K562 (cell line): ENCODE data around the gene VPS9D1. TPM values are rescaled to one million over a fixed set of nuclear protein-coding genes. Genes with fewer than 3 reads are reported as not detected.

ENCODE experiments used
- CBX8 ChIP-seq: fragments of 200-600 bp; sonication (generic); IDR thresholded peaks from 2 replicates; pipeline ENCODE4 v1.6.1; 2012; ENCODE audit warnings: borderline replicate concordance, mixed run types, low read depth, mild to moderate bottlenecking, moderate library complexity, mixed read lengths, low read length, control low read depth, inconsistent platforms; ENCODE audit not compliant: poor library complexity, severe bottlenecking; ENCODE audit errors: extremely low read depth
- DPF2 ChIP-seq: fragments of 450-650 bp; IDR thresholded peaks from 2 replicates; pipeline ENCODE4 v1.6.1; 2016
- ETV1 ChIP-seq: fragments of 450-650 bp; conservative IDR thresholded peaks from 2 replicates; pipeline ENCODE4 v1.6.1; 2016; ENCODE audit warnings: missing genetic modification characterization, control low read depth, low read depth, missing compliant biosample characterization
- FOXP1 ChIP-seq: sonication (generic); formaldehyde crosslinking; IDR thresholded peaks from 2 replicates; pipeline ENCODE4 v1.8.0; 2022; ENCODE audit warnings: mild to moderate bottlenecking, missing genetic modification reagents
- HDGF ChIP-seq: fragments of 450-650 bp; IDR thresholded peaks from 2 replicates; pipeline ENCODE4 v1.6.1; 2016
- LEF1 ChIP-seq: fragments of 450-650 bp; IDR thresholded peaks from 2 replicates; pipeline ENCODE4 v1.6.1; 2016; ENCODE audit warnings: mild to moderate bottlenecking
- MEIS2 ChIP-seq: fragments of 450-650 bp; IDR thresholded peaks from 2 replicates; pipeline ENCODE4 v1.6.1; 2014; ENCODE audit warnings: mild to moderate bottlenecking; ENCODE audit not compliant: partially characterized antibody
- NRF1 ChIP-seq, 2 experiments: fragments of 450-650 bp; IDR thresholded peaks in 1 of 2; conservative IDR thresholded peaks in 1 of 2; 2 replicates each; pipeline ENCODE4 v1.6.1; 2014; ENCODE audit warnings: mild to moderate bottlenecking in 2 of 2
- POU5F1 ChIP-seq: fragments of 150-350 bp; IDR thresholded peaks from 2 replicates; pipeline ENCODE4 v1.6.1; 2014; ENCODE audit warnings: borderline replicate concordance, low read length, low read depth, mild to moderate bottlenecking; ENCODE audit not compliant: partially characterized antibody
- SIN3A ChIP-seq, 2 experiments: fragments of 150-350 bp in 1 of 2; IDR thresholded peaks; 2 replicates each; pipeline ENCODE4 v1.6.1; 2011 to 2016; ENCODE audit warnings: borderline replicate concordance in 2 of 2, low read depth in 2 of 2, low read length in 2 of 2, mild to moderate bottlenecking in 2 of 2, moderate library complexity in 2 of 2; ENCODE audit not compliant: control insufficient read depth in 1 of 2
- ZEB2 ChIP-seq: fragments of 450-650 bp; IDR thresholded peaks from 2 replicates; pipeline ENCODE4 v1.6.1; 2016
- ZNF696 ChIP-seq: fragments of 250-450 bp; sonication (Bioruptor Pico); conservative IDR thresholded peaks from 2 replicates; pipeline ENCODE4 v1.4.0; 2020; ENCODE audit warnings: mild to moderate bottlenecking, moderate library complexity
- polyA plus RNA-seq, 8 experiments: library from polyadenylated mRNA; depleted of rRNA in 4 of 8; stranded (reverse) in 5 of 8; unstranded in 3 of 8; fragments of >200 nt; fragmentation: Nextera tagmentation in 2 of 8; fragmentation: Illumina TruSeq in 1 of 8; extraction: Ambion mirVana in 2 of 8; extraction: Trizol in 1 of 8; gene quantifications; 2 replicates each; pipeline versions ENCODE4 v1.2.1 to v1.2.3, GENCODE V29; 2011 to 2014; ENCODE audit warnings: inconsistent platforms in 1 of 8, missing spikeins in 1 of 8
- total RNA-seq, 7 experiments: library from RNA; depleted of rRNA in 6 of 7; stranded (reverse); fragments of >200 nt in 6 of 7; fragmentation: Illumina TruSeq in 2 of 7; extraction: Trizol in 2 of 7; gene quantifications; 2 replicates each; pipeline versions ENCODE4 v1.2.1 to v1.2.3, GENCODE V29; 2011 to 2021; ENCODE audit warnings: low replicate concordance in 1 of 7
- TF ChIP-seq, protein P1 (sequence below): sonication (generic); formaldehyde crosslinking; IDR thresholded peaks from 2 replicates; pipeline ENCODE4 v1.8.1; 2023; ENCODE audit warnings: mild to moderate bottlenecking, missing genetic modification reagents
- TF ChIP-seq, protein P2 (sequence below): fragments of 450-650 bp; IDR thresholded peaks from 2 replicates; pipeline ENCODE4 v1.6.1; 2016; ENCODE audit warnings: mild to moderate bottlenecking, moderate library complexity

The VPS9D1 gene
- total and polyA plus RNA-seq, 9 of the 15 experiments (the other 6 are each of a cell fraction or from before 2014, with no cell fraction given) = 0.33 to 3.1 (median 1.1) TPM

DNA sequence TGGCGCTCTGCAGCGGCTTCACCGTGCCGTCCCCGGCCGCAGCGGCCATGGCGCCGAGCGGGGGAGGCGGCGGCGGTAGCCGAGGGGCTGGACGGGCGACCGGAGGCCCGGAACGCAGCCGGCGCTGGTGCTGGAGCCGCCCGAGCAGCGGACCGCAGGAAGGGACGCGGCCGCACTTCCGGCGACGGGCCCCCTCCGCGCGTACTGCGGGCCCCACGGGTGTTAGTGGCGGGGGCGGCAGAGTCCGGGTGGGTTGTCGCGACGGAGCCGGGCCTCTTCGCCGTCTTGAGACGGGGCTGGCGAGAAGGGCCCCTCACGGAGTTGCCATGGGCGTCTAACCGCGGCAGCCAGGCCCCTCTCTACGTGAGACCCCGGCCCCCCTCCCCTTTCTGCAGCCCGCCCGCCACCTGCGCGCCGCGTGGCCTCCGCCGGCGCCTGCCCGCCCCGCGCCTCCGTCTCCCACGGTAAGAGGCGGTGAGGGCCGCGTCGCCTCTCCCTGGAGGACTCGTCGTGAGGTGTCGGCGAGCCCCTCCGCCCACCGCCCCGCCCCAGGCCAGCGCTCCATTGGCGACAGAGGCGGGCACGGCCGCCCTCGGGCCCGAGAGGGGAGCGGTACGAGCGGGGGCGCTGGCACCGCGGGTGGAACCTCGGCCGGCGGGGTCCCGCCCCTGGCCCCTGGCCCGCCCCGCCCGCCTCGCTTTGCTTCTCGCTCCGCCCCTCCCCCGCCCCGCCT, at the start of gene VPS9D1, which contains the start of gene ZNF276 (continued):
- TF ChIP-seq, protein P1, sequence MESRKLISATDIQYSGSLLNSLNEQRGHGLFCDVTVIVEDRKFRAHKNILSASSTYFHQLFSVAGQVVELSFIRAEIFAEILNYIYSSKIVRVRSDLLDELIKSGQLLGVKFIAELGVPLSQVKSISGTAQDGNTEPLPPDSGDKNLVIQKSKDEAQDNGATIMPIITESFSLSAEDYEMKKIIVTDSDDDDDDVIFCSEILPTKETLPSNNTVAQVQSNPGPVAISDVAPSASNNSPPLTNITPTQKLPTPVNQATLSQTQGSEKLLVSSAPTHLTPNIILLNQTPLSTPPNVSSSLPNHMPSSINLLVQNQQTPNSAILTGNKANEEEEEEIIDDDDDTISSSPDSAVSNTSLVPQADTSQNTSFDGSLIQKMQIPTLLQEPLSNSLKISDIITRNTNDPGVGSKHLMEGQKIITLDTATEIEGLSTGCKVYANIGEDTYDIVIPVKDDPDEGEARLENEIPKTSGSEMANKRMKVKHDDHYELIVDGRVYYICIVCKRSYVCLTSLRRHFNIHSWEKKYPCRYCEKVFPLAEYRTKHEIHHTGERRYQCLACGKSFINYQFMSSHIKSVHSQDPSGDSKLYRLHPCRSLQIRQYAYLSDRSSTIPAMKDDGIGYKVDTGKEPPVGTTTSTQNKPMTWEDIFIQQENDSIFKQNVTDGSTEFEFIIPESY (CRISPR knock-in tag) = peak; percentile 69
- no peak for TF ChIP-seq MEIS2
- peak in 1 of 2 experiments; percentile 47; a peak in 2 of 4 replicates for TF ChIP-seq SIN3A (IDR thresholded peaks at IDR 0.05; ENCODE audit: borderline replicate concordance in 2 of 2, control insufficient read depth in 1 of 2, low read depth in 2 of 2, low read length in 2 of 2)
- peak in 1 of 2 experiments; percentile 44; a peak in 1 of 4 replicates for TF ChIP-seq NRF1 (conservative IDR thresholded peaks at IDR 0.05 in 1 of 2, IDR thresholded peaks at IDR 0.05 in 1 of 2)
- 0 out of 2 replicates have a peak, but pooled peaks have one; percentile 56 for TF ChIP-seq FOXP1 (CRISPR knock-in tag)
- TF ChIP-seq DPF2 = no peak
- no peak for TF ChIP-seq LEF1
- TF ChIP-seq ZNF696 (CRISPR knock-in tag) = no peak
- no peak for TF ChIP-seq POU5F1
- no peak for TF ChIP-seq CBX8
- no peak for TF ChIP-seq HDGF
- no peak for TF ChIP-seq ETV1
- peak; percentile 81 for TF ChIP-seq ZEB2
- TF ChIP-seq, protein P2, sequence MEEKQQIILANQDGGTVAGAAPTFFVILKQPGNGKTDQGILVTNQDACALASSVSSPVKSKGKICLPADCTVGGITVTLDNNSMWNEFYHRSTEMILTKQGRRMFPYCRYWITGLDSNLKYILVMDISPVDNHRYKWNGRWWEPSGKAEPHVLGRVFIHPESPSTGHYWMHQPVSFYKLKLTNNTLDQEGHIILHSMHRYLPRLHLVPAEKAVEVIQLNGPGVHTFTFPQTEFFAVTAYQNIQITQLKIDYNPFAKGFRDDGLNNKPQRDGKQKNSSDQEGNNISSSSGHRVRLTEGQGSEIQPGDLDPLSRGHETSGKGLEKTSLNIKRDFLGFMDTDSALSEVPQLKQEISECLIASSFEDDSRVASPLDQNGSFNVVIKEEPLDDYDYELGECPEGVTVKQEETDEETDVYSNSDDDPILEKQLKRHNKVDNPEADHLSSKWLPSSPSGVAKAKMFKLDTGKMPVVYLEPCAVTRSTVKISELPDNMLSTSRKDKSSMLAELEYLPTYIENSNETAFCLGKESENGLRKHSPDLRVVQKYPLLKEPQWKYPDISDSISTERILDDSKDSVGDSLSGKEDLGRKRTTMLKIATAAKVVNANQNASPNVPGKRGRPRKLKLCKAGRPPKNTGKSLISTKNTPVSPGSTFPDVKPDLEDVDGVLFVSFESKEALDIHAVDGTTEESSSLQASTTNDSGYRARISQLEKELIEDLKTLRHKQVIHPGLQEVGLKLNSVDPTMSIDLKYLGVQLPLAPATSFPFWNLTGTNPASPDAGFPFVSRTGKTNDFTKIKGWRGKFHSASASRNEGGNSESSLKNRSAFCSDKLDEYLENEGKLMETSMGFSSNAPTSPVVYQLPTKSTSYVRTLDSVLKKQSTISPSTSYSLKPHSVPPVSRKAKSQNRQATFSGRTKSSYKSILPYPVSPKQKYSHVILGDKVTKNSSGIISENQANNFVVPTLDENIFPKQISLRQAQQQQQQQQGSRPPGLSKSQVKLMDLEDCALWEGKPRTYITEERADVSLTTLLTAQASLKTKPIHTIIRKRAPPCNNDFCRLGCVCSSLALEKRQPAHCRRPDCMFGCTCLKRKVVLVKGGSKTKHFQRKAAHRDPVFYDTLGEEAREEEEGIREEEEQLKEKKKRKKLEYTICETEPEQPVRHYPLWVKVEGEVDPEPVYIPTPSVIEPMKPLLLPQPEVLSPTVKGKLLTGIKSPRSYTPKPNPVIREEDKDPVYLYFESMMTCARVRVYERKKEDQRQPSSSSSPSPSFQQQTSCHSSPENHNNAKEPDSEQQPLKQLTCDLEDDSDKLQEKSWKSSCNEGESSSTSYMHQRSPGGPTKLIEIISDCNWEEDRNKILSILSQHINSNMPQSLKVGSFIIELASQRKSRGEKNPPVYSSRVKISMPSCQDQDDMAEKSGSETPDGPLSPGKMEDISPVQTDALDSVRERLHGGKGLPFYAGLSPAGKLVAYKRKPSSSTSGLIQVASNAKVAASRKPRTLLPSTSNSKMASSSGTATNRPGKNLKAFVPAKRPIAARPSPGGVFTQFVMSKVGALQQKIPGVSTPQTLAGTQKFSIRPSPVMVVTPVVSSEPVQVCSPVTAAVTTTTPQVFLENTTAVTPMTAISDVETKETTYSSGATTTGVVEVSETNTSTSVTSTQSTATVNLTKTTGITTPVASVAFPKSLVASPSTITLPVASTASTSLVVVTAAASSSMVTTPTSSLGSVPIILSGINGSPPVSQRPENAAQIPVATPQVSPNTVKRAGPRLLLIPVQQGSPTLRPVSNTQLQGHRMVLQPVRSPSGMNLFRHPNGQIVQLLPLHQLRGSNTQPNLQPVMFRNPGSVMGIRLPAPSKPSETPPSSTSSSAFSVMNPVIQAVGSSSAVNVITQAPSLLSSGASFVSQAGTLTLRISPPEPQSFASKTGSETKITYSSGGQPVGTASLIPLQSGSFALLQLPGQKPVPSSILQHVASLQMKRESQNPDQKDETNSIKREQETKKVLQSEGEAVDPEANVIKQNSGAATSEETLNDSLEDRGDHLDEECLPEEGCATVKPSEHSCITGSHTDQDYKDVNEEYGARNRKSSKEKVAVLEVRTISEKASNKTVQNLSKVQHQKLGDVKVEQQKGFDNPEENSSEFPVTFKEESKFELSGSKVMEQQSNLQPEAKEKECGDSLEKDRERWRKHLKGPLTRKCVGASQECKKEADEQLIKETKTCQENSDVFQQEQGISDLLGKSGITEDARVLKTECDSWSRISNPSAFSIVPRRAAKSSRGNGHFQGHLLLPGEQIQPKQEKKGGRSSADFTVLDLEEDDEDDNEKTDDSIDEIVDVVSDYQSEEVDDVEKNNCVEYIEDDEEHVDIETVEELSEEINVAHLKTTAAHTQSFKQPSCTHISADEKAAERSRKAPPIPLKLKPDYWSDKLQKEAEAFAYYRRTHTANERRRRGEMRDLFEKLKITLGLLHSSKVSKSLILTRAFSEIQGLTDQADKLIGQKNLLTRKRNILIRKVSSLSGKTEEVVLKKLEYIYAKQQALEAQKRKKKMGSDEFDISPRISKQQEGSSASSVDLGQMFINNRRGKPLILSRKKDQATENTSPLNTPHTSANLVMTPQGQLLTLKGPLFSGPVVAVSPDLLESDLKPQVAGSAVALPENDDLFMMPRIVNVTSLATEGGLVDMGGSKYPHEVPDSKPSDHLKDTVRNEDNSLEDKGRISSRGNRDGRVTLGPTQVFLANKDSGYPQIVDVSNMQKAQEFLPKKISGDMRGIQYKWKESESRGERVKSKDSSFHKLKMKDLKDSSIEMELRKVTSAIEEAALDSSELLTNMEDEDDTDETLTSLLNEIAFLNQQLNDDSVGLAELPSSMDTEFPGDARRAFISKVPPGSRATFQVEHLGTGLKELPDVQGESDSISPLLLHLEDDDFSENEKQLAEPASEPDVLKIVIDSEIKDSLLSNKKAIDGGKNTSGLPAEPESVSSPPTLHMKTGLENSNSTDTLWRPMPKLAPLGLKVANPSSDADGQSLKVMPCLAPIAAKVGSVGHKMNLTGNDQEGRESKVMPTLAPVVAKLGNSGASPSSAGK = peak; percentile 59
